Mesodermal cell (in vitro differentiated cells): ENCODE results near the gene LGALS4.
"Not testable (repeated sequence)": the region's sequence is repeated elsewhere in the genome, so short reads cannot be mapped to it uniquely, and the experiment has no call there.

Source experiments
- H3K27ac ChIP-seq: 2 replicates; pipeline ENCODE4 v1.7.0; 2013; ENCODE audit warnings: mild to moderate bottlenecking, low read depth, low read length, moderate library complexity; ENCODE audit not compliant: severe bottlenecking
- H3K36me3 ChIP-seq: 2 replicates; pipeline ENCODE4 v1.7.1; 2013; ENCODE audit warnings: mild to moderate bottlenecking, low read length, moderate library complexity; ENCODE audit not compliant: control insufficient read depth, insufficient read depth
- H3K4me1 ChIP-seq: one replicate; pipeline ENCODE4 v1.7.1; 2013; ENCODE audit warnings: mild to moderate bottlenecking, low read length; ENCODE audit not compliant: insufficient read depth, control insufficient read depth, poor library complexity, severe bottlenecking
- H3K4me3 ChIP-seq: 2 replicates; pipeline ENCODE4 v1.7.0; 2013; ENCODE audit warnings: low read length, control low read depth, mild to moderate bottlenecking; ENCODE audit not compliant: insufficient read depth, poor library complexity, severe bottlenecking; ENCODE audit errors: extremely low read depth
- H3K9me3 ChIP-seq: 2 replicates; pipeline ENCODE4 v1.7.1; 2013; ENCODE audit warnings: mild to moderate bottlenecking, low read length, moderate library complexity; ENCODE audit not compliant: control insufficient read depth
- WGBS, 2 experiments: methylation state at CpG; one replicate each; pipeline ENCODE4 v1.1.5; 2013; ENCODE audit warnings: missing lambda C conversion rate in 2 of 2; ENCODE audit not compliant: insufficient coverage in 2 of 2; 5-methylcytosine and 5-hydroxymethylcytosine counted together

Gene LGALS4

GRCh38 chr19:38817081-38817480 lies 4.3 kb upstream of the LGALS4 start:
- 93% methylated on average over 15 of the region's 15 CpGs for WGBS, 2 experiments
- Histone ChIP-seq H3K36me3 (peaks cover 15% of the 10 kb centered on the region), H3K9me3 (no peaks in the 10 kb centered on the region), H3K27ac (no peak overlapping the region), H3K4me3 (no peak overlapping the region), H3K4me1 (peaks cover 5% of the 10 kb centered on the region)

DNA sequence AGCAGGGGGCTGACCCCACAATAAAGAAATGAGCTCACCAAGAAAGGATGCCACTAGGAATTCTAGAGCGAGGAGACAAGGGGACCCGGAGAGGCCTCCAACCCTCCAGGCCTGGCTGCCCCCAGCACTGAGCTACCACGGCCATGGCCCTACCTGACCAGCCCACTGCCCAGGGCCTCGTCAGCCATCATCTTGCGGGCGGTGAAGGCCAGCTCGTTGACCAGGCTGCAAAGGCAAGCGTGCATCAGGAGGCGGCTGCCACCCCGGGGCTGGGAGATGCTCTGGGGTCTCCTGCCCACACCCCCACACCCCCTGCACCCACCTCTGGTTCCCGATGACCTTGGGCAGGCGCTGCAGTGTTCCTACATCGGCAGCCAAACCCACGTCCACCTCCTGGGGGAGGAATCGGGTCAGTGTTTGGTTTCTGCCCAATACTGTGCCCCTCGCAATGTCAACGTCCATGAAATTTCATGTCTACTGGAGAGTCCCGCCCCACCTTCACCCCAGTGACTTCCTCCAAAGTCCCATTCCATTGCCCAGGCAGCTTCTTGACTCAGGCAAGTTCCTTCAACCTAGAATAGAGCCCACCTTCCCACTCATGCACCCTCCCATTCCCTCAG lies 3.5 kb upstream of the LGALS4 start:
- Histone ChIP-seq H3K27ac (no peak overlapping the region), H3K4me3 (no peak overlapping the region), H3K9me3 (no peaks in the 10 kb centered on the region), H3K4me1 (peaks cover 5% of the 10 kb centered on the region), H3K36me3 (peaks cover 15% of the 10 kb centered on the region)
- 96 to 98% methylated on average over 16 to 18 of the region's 18 CpGs for WGBS, 2 experiments

DNA sequence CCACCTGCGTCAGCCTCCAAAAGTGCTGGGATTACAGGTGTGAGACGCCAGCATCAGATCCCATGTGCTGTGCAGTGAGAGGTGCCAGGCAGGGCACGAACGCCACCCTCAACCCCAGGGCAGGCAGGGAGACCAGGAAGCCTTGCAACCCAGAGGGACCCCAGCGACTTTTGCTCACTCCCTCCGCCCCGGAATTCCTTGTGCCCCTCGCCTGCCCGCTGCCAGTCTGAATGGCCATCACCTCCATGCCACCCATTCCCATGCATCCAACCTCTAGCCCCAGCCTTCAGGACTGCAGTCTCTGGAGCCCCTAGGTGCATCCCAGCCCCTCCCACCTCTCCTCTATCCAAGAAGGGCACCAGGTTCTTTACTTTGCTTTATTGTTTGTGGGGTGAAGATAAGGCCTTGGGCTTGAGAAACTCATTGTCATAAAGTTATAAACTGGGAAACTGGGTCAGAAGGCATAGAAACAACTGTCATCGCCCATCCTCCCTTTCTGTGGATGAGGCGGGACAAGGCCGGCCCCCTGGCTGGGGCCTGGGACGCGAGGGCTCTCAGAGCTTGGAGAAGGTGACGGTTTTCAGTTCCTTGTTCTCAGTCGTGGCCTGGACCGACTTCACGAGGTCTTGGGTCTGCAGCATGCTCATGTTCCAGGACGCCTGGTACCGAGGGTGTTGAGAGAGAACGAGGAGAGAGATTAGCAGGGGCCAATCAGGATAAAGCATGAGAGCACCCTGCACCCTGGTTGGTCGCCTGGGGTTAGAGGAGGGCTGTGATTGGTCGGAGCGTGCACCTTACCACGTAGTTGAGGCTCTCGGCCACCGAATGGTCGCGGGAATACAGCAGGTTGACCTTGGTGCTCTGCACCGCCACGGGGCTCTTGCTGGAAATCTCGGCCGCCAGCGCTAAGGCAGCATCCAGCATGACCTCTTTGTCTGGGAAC lies 2.6 kb upstream of the LGALS4 start:
- WGBS, 2 experiments, result 94 to 96% methylated on average over 28 to 34 of the region's 34 CpGs
- no peak overlapping the region for H3K4me3 ChIP-seq
- no peak overlapping the region for H3K27ac ChIP-seq
- peaks cover 15% of the 10 kb centered on the region for H3K36me3 ChIP-seq
- H3K9me3 ChIP-seq, result no peaks in the 10 kb centered on the region
- peaks cover 5% of the 10 kb centered on the region for H3K4me1 ChIP-seq

DNA sequence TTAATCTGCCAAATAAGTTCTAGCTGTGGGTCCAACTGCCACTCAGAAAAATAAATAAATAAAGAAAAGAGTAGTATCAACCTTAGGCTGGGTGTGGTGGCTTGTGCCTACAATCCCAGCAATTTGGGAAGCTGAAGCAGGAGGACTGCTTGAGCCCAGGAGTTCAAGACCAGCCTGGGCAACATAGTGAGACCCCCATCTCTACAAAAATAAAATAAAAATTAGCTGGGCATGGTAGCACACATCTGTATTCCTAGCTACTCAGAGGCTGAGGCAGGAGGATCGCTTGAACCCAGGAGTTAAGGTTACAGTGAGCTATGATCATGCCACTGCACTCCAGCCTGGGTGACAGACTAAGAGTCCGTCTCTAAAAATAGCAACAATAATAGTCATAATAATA lies 1.2 kb upstream of the LGALS4 start:
- not testable (repeated sequence) for H3K4me1 ChIP-seq, H3K9me3 ChIP-seq, H3K27ac ChIP-seq, H3K4me3 ChIP-seq
- H3K36me3 ChIP-seq, result peaks cover 15% of the 10 kb centered on the region
- 100% methylated on average over 1 of the region's 2 CpGs; no CpG with 5 or more reads in 1 of the 2 experiments for WGBS, 2 experiments

DNA sequence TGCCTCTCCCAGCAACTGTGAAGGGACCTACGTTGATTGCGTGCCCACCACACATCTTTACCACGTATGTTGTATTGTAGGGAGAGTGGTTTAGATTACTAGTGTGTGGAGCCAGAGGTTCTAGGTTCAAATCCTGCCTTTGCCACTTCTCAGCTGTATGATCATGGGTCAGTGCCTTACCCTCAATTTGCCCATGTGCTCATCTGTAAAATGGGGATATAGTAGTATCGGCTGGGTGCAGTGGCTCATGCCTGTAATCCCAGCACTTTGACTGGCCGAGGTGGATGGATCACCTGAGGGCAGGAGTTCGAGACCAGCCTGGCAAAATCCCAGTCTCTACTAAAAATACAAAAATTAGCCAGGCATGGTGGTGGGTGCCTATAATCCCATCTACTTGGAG lies 578 bp upstream of the LGALS4 start:
- H3K36me3 ChIP-seq, result peaks cover 15% of the 10 kb centered on the region
- H3K9me3 ChIP-seq, result no peaks in the 10 kb centered on the region
- H3K4me1 ChIP-seq, result no peaks in the 10 kb centered on the region
- H3K4me3 ChIP-seq, result no peak overlapping the region
- WGBS, 2 experiments, result 80 to 87% methylated on average over 1 to 3 of the region's 6 CpGs
- H3K27ac ChIP-seq, result no peak overlapping the region

GRCh38 chr19:38812009-38812840 lies 520 bp downstream of the LGALS4 start:
- Histone ChIP-seq H3K4me3 (no peak overlapping the region), H3K4me1 (no peaks in the 10 kb centered on the region), H3K9me3 (no peaks in the 10 kb centered on the region), H3K36me3 (peaks cover 15% of the 10 kb centered on the region), H3K27ac (no peak overlapping the region)
- WGBS, 2 experiments, result 94 to 95% methylated on average over 13 to 17 of the region's 18 CpGs

DNA sequence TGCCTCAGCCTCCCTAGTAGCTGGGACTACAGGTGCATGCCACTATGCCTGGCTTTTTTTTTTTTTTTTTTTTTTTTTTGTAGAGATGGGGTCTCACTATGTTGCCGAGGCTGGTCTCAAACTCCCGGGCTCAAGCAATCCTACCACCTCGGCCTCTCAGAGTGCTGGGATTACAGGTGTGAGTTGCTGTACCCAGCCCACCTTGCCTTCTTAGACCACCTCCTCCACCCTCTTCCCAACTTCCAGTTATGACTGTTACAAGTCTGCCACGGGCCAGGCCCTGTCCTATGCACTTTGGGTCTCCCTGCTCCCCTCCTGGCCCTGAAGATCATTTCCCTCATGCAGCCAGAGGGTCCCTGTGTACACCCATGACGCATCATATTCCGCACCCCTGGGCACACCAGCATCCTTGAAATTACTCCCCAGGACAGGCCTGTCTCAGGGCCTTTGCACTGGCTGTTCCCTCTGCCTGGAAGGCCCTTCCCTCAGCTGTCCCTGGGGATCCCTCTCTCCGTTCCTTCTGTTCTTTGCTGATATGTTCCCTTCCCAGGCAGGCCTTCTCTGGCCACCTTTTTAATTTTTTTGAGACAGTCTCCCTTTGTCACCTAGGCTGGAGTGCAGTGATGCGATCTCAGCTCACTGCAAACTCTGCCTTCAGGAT lies 3.0 kb downstream of the LGALS4 start:
- Histone ChIP-seq H3K4me3 (no peak overlapping the region), H3K27ac (no peak overlapping the region), H3K4me1 (peaks cover 5% of the 10 kb centered on the region), H3K36me3 (no peaks in the 10 kb centered on the region), H3K9me3 (no peaks in the 10 kb centered on the region)
- WGBS, 2 experiments, result 93 to 96% methylated on average over 6 of the region's 8 CpGs

DNA sequence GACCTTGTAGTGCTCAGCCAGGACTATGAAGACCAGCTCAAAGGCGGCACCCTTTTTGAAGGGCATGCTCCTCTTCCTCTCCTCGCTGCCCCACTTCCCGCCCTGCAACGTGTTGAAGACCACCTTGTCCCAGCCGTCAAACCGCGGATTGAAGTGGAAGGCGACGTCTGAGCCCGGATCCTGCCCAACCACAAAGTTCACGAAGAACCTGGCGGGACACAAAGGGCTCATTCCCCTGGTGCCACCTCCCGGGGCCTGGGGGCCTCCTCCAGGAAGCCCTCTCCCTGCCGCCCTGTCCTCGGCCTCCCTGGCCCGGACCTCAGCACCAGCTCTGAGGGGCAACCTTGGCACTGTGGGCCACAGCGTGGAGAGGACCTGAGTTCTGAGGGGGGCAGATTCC lies 4.0 kb downstream of the LGALS4 start:
- no peak overlapping the region for H3K4me3 ChIP-seq
- no peak overlapping the region for H3K27ac ChIP-seq
- H3K36me3 ChIP-seq, result no peaks in the 10 kb centered on the region
- WGBS, 2 experiments, result 96% methylated on average over 13 to 15 of the region's 17 CpGs
- no peaks in the 10 kb centered on the region for H3K9me3 ChIP-seq
- H3K4me1 ChIP-seq, result peaks cover 5% of the 10 kb centered on the region

DNA sequence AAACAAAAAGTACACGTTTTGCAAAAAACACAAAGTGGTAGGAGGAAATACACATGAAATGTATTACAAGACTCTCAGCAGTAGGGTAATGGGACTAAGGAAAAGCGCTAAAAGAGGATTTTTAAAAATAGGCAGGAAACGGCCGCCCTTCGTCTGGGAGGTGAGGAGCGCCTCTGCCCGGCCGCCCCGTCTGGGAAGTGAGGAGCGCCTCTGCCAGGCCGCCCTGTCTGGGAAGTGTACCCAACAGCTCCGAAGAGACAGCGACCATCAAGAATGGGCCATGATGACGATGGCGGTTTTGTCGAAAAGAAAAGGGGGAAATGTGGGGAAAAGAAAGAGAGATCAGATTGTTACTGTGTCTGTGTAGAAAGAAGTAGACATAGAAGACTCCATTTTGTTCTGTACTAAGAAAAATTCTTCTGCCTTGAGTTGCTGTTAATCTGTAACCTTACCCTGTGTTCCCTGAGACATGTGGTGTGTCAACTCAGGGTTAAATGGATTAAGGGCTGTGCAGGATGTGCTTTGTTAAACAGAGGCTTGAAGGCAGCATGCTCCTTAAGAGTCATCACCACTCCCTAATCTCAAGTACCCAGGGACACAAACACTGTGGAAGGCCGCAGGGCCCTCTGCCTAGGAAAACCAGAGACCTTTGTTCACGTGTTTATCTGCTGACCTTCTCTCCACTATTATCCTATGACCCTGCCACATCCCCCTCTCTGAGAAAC lies 5.2 kb downstream of the LGALS4 start:
- H3K4me1 ChIP-seq, H3K9me3 ChIP-seq, H3K36me3 ChIP-seq, H3K27ac ChIP-seq, H3K4me3 ChIP-seq: not testable (repeated sequence)
- 67 to 93% methylated on average over 1 to 4 of the region's 18 CpGs for WGBS, 2 experiments

DNA sequence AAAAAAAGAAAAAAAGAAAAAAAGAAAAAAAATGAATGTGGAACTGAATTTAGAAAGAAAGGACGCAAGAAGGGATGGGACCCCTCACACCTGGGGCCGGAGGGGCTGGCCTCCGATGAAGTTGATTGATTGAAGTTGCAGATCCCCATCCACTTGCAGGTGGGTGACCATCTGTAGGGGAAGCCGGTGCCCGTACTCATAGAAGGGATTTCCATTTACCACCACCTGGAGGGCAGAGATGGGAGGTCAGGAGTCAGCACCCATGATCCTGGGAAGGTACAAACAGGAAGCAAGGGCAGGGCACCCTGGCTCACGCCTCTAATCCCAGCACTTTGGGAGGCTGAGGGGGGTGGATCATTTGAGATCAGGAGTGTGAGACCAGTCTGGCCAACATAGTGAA lies 6.4 kb downstream of the LGALS4 start:
- H3K4me1 ChIP-seq, result peaks cover 5% of the 10 kb centered on the region
- no peak overlapping the region for H3K4me3 ChIP-seq
- H3K27ac ChIP-seq, result no peak overlapping the region
- no peaks in the 10 kb centered on the region for H3K9me3 ChIP-seq
- 87 to 97% methylated on average over 4 to 5 of the region's 6 CpGs for WGBS, 2 experiments
- H3K36me3 ChIP-seq, result no peaks in the 10 kb centered on the region
